Endothelial cell of umbilical vein (primary cell): ENCODE data around the gene KRTAP9-8.

ENCODE experiments used
- CTCF ChIP-seq, 2 donors: IDR thresholded peaks; 1 replicate in 1 of 2; 2 replicates in 1 of 2; pipeline ENCODE4 v1.5.1; 2011; ENCODE audit warnings: low read length in 2 of 2, mild to moderate bottlenecking in 2 of 2, moderate library complexity in 2 of 2, control low read depth in 1 of 2, inconsistent platforms in 1 of 2, low read depth in 1 of 2; ENCODE audit not compliant: insufficient read depth in 1 of 2; ENCODE audit errors: extremely low read depth in 1 of 2
- EZH2 ChIP-seq: IDR thresholded peaks from 2 replicates; pipeline ENCODE4 v1.6.1; 2012; ENCODE audit warnings: borderline replicate concordance, low read depth, mild to moderate bottlenecking, moderate library complexity, low read length, inconsistent platforms; ENCODE audit not compliant: severe bottlenecking
- FOS ChIP-seq: IDR thresholded peaks from 2 replicates; pipeline ENCODE4 v1.6.1; 2011; ENCODE audit warnings: mild to moderate bottlenecking, low read length, moderate library complexity, borderline replicate concordance; ENCODE audit not compliant: insufficient read depth
- MAX ChIP-seq: IDR thresholded peaks from 2 replicates; pipeline ENCODE4 v1.6.1; 2011; ENCODE audit not compliant: insufficient read depth, insufficient read length
- POLR2A ChIP-seq: IDR thresholded peaks from 2 replicates; pipeline ENCODE4 v1.6.1; 2012; ENCODE audit warnings: low read depth, mild to moderate bottlenecking, control low read depth, low read length
- POLR2AphosphoS5 ChIP-seq: IDR thresholded peaks from 2 replicates; pipeline ENCODE4 v1.6.1; 2012; ENCODE audit warnings: low read depth, mild to moderate bottlenecking, control low read depth, low read length, moderate library complexity; ENCODE audit not compliant: insufficient read depth

GRCh38 chr17:41284043-41284442 is 46.2 kb downstream of the KRTAP9-8 start:
- no peak for TF ChIP-seq EZH2
- no peak for TF ChIP-seq CTCF (IDR thresholded peaks at IDR 0.05; ENCODE audit: extremely low read depth in 1 of 2, insufficient read depth in 1 of 2, low read depth in 1 of 2, low read length in 2 of 2)
- TF ChIP-seq POLR2A, result no peak
- TF ChIP-seq POLR2AphosphoS5, result no peak
- no peak for TF ChIP-seq MAX
- TF ChIP-seq FOS, result no peak
